ENCODE results near the gene FMN1.

Gene FMN1

GRCh38 chr15:33155691-33156420 lies 38.7 kb downstream of the FMN1 start:
- no peak for DNase-seq (ENCODE audit: low read depth in 2 of 3, low spot score in 1 of 3)

DNA sequence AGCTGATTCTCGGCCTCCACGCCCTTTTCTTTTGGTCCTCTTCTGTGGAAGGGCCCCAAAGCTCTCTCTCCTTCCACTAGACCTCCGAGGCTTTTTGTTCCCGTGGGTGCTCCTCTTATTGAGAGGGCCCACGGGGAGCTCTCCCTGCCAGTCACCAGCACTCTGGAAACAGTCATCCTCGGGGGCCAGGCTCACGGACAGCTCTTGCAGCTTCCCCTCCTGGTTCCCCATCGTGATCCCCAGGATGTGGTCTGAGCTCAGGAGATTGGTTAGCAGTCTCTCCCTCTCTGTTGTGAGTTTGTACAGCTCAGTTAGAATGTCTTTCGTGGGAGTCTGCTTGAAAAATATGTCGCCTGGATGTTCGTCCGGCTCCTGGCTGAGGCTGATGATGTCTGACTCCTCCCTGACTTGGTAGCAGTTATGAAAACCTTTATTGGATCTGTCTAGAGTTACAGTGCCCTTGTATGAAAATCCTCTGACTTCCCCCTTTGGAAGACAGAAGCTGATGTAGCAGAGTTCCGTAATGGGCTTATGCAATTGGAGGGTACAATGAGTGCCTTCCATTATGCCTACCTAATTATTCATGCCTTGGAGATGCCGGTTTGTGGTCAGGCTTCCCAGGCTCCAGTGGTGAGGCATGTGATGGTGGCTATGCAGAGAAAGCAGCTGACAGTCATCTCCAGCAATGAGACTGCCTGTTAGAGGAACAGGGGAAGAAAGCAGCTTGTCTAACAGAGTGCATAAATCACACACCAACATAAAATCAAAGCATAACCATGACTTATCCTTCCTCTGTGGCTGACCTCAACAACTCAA lies 40.0 kb downstream of the FMN1 start:
- DNase-seq (ENCODE audit: low read depth in 2 of 3, low spot score in 1 of 3), result no peak

- no peak for DNase-seq (ENCODE audit: low read depth in 2 of 3, low spot score in 1 of 3)
These were observed 41.0 kb downstream of the FMN1 start for GRCh38 chr15:33153548-33153947.

DNA sequence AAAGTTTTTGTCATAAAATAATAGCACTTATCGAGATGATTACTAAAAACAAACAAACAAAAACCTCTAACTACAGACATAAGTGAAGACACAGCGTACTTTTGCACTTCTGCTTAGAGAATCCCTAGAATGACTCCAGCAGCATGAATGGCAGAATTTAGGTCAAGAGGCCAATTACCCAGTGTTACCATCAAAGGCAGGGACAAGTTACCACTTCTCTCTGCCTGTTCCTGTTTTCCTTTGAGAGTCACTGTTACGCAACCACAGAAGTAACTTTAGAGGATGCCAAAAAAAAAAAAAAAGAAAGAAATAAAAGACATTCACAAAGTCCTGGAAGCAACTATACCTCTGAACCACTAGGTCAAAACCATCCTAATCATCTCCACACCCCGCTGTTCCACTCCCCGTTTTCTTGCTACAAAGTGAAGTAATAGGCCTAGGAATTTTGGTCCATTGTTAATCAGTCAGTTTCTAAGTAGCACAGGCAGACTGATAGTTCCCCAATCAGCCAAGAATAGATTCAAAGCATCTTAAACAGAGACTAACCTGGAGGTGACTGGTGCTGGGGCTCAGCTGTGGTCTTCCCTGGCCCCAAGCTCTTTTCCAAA lies 41.9 kb downstream of the FMN1 start:
- DNase-seq (ENCODE audit: low read depth in 2 of 3, low spot score in 1 of 3), result no peak

- DNase-seq (ENCODE audit: low read depth in 2 of 3, low spot score in 1 of 3), result no peak
These were observed 43.5 kb downstream of the FMN1 start for GRCh38 chr15:33150971-33151370.

GRCh38 chr15:33150431-33150941 lies 44.0 kb downstream of the FMN1 start:
- no peak for DNase-seq (ENCODE audit: low read depth in 2 of 3, low spot score in 1 of 3)

GRCh38 chr15:33149919-33150318 lies 44.6 kb downstream of the FMN1 start:
- no peak for DNase-seq (ENCODE audit: low read depth in 2 of 3, low spot score in 1 of 3)

DNA sequence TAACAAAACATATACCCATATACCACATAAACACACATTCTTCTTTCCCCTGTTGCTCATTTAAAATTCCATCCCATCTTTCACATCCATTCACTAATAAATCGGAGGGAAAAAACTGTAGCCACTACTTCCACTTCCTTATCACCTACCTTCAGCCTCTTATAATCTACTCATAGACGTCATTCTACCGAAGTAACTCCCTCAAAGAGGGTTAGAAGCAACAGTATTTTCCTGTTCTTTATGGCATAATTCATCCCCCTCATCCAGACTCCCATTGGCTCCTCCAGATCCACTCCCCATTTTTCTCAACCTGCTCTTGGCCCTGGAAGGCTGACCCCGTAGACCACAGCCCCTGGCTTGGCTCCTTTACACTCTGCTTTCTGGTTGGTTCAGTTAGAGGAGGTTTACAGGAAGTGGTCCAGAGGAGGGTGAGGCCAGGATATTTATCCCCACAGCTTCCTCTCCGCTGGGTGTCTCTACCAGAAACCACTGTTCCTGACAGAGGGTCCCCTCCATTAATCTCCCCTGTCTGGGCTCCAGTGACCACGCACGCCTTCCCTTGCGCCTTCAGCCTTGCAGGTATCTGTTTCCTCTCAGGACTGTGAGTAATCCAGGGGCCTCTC lies 46.3 kb downstream of the FMN1 start:
- no peak for DNase-seq (ENCODE audit: low read depth in 2 of 3, low spot score in 1 of 3)

GRCh38 chr15:33146051-33146450 lies 48.5 kb downstream of the FMN1 start:
- DNase-seq (ENCODE audit: low read depth in 2 of 3, low spot score in 1 of 3), result no peak

GRCh38 chr15:33145447-33145846 lies 49.1 kb downstream of the FMN1 start:
- no peak for DNase-seq (ENCODE audit: low read depth in 2 of 3, low spot score in 1 of 3)

- DNase-seq (ENCODE audit: low read depth in 2 of 3, low spot score in 1 of 3), result no peak
These were observed 51.8 kb downstream of the FMN1 start for GRCh38 chr15:33142708-33143107.

- DNase-seq (ENCODE audit: low read depth in 2 of 3, low spot score in 1 of 3), result no peak
These were observed 56.5 kb downstream of the FMN1 start for GRCh38 chr15:33138000-33138399.

- no peak for DNase-seq (ENCODE audit: low read depth in 2 of 3, low spot score in 1 of 3)
These were observed 57.4 kb downstream of the FMN1 start for GRCh38 chr15:33137101-33137500.

DNA sequence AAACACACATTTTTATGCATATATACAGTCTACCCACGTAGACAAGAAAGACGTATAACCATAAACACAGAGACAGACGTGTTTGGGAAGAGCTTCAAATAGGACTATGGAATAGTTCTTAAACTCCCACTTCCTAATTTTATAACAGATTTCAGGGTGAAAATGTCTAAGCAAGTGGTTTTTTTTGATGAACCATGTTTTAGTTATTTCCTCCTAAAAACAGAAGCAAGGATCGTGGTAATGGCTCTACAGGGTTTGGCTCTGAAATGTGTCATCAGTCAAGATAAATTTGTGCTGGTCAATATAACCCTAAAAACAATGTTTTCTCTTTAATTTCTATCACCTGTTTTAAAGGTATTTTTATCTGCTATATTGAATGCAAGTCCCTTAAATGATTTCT lies 58.2 kb downstream of the FMN1 start:
- DNase-seq (ENCODE audit: low read depth in 2 of 3, low spot score in 1 of 3), result no peak

DNA sequence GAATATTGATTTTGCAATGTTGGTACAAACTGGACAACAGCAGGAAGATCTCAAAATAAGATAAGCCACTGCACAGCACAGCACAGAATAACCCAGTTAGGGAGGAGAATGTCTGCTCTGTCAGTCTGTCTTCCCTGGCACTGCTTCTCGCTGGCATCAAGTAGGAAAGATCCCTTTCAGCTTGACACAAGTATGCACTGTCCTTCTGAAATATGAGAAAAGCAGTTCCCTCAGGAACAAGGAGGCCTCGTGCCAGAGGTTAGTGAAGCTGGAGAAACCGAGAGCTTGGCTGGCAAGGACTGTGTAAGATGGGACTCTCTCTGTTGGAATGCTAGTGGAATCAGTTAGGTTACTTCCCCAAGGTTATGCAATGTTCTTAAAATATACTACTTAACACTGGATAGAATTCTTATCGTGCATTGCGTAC lies 59.1 kb downstream of the FMN1 start:
- no peak for DNase-seq (ENCODE audit: low read depth in 2 of 3, low spot score in 1 of 3)

- DNase-seq (ENCODE audit: low read depth in 2 of 3, low spot score in 1 of 3), result no peak
These were observed 61.7 kb downstream of the FMN1 start for GRCh38 chr15:33132722-33133345.

GRCh38 chr15:33132233-33132580 lies 62.3 kb downstream of the FMN1 start:
- no peak for DNase-seq (ENCODE audit: low read depth in 2 of 3, low spot score in 1 of 3)

GRCh38 chr15:33131552-33132232 lies 62.8 kb downstream of the FMN1 start:
- DNase-seq (ENCODE audit: low read depth in 2 of 3, low spot score in 1 of 3), result no peak

- peak; percentile 36 to 60 (median 49) for DNase-seq (ENCODE audit: low read depth in 2 of 3, low spot score in 1 of 3)
These were observed 67.8 kb downstream of the FMN1 start for GRCh38 chr15:33126559-33127290.

All from stimulated activated CD4-positive, alpha-beta T cell treated with anti-CD3 and anti-CD28 coated beads, Interleukin-12 subunit alpha, Interleukin-12 subunit beta, amount 100 ng/mL, for 48 hours (primary cell).